WERI-Rb-1 (cell line): Measurements from ENCODE around the gene PKN1.

ENCODE experiments used
- DNase-seq: peaks from one replicate; pipeline ENCODE4 v3.0.0-alpha.2; 2020
- H3K27ac ChIP-seq: fragments of 250-450 bp; sonication (Bioruptor Pico); 2 replicates; pipeline ENCODE4 v1.5.1; 2020; ENCODE audit warnings: mild to moderate bottlenecking, moderate library complexity
- H3K27me3 ChIP-seq: fragments of 250-450 bp; sonication (Bioruptor Pico); 2 replicates; pipeline ENCODE4 v1.5.1; 2021; ENCODE audit warnings: mild to moderate bottlenecking, low read depth, moderate library complexity; ENCODE audit not compliant: insufficient read depth, severe bottlenecking
- H3K36me3 ChIP-seq: fragments of 250-450 bp; sonication (Bioruptor Pico); 2 replicates; pipeline ENCODE4 v1.5.1; 2020; ENCODE audit warnings: mild to moderate bottlenecking, moderate library complexity
- H3K4me3 ChIP-seq: 2 replicates; pipeline ENCODE4 v1.5.1; 2011; ENCODE audit warnings: low read depth, mild to moderate bottlenecking, control low read depth, low read length
- H3K9me3 ChIP-seq: fragments of 250-450 bp; sonication (Bioruptor Pico); 2 replicates; pipeline ENCODE4 v1.5.1; 2021; ENCODE audit warnings: mild to moderate bottlenecking, moderate library complexity; ENCODE audit not compliant: severe bottlenecking
- TF ChIP-seq, protein P1 (sequence below): IDR thresholded peaks from 2 replicates; pipeline ENCODE4 v1.5.1; 2011; ENCODE audit warnings: low read depth, mild to moderate bottlenecking, control low read depth, inconsistent platforms, low read length

The PKN1 gene

DNA sequence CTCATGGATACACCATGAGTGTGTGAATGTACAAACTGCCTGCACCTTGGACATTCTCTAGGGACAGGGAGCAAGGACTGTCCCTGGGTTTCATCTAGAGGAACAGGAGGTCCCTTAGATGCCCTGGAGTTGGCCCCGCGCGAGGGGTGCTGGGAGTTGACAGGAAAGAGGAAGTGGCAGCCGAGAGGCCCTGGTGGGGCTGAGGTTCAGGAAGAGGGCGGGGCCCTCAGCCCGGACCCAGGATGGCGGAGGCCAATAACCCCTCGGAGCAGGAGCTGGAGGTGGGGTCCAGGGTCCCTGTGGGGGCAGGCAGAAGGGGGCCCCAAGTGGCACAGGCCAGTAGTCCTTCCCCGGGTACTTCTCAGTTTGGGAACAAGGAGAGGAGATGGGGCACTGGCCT is 6.9 kb downstream of the PKN1 start:
- TF ChIP-seq, protein P1, sequence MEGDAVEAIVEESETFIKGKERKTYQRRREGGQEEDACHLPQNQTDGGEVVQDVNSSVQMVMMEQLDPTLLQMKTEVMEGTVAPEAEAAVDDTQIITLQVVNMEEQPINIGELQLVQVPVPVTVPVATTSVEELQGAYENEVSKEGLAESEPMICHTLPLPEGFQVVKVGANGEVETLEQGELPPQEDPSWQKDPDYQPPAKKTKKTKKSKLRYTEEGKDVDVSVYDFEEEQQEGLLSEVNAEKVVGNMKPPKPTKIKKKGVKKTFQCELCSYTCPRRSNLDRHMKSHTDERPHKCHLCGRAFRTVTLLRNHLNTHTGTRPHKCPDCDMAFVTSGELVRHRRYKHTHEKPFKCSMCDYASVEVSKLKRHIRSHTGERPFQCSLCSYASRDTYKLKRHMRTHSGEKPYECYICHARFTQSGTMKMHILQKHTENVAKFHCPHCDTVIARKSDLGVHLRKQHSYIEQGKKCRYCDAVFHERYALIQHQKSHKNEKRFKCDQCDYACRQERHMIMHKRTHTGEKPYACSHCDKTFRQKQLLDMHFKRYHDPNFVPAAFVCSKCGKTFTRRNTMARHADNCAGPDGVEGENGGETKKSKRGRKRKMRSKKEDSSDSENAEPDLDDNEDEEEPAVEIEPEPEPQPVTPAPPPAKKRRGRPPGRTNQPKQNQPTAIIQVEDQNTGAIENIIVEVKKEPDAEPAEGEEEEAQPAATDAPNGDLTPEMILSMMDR, result no peak
- Histone ChIP-seq H3K36me3 (peaks cover 38% of the 10 kb centered on the region), H3K27ac (no peak overlapping the region), H3K4me3 (no peak overlapping the region), H3K27me3 (no peaks in the 10 kb centered on the region), H3K9me3 (no peaks in the 10 kb centered on the region)
- DNase-seq, result no peak

DNA sequence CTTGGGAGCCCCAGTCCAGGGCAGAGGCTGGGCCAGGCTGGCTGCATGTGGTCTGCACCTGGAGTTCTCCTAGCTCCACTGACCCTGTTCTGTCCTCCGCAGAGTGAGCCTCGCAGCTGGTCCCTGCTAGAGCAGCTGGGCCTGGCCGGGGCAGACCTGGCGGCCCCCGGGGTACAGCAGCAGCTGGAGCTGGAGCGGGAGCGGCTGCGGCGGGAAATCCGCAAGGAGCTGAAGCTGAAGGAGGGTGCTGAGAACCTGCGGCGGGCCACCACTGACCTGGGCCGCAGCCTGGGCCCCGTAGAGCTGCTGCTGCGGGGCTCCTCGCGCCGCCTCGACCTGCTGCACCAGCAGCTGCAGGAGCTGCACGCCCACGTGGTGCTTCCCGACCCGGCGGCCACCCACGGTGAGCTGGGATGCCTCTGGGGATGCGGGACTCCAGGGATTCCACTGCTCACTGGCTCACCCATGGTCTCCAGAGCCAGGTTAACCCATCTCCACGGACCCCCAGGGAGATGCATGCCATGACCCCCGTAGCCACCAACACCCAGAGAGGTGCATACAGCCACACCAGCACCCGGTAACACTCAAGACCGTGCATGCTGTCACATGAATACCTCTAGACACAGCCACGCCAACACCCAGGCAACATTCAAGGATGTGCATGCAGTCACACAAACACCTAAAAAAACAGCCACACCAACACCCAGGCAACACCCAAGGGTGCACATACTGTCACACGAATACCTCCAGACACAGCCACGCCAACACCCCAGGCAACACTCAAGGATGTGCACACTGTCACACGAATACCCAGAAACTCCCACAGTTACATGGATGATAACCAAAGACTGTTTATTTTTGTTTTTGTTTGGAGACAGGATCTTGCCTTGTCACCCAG is 8.2 kb downstream of the PKN1 start:
- Histone ChIP-seq H3K4me3 (no peak overlapping the region), H3K27ac (no peak overlapping the region), H3K36me3 (peaks cover 46% of the 10 kb centered on the region), H3K27me3 (no peaks in the 10 kb centered on the region), H3K9me3 (no peaks in the 10 kb centered on the region)
- DNase-seq, result no peak
- TF ChIP-seq, protein P1, result no peak

DNA sequence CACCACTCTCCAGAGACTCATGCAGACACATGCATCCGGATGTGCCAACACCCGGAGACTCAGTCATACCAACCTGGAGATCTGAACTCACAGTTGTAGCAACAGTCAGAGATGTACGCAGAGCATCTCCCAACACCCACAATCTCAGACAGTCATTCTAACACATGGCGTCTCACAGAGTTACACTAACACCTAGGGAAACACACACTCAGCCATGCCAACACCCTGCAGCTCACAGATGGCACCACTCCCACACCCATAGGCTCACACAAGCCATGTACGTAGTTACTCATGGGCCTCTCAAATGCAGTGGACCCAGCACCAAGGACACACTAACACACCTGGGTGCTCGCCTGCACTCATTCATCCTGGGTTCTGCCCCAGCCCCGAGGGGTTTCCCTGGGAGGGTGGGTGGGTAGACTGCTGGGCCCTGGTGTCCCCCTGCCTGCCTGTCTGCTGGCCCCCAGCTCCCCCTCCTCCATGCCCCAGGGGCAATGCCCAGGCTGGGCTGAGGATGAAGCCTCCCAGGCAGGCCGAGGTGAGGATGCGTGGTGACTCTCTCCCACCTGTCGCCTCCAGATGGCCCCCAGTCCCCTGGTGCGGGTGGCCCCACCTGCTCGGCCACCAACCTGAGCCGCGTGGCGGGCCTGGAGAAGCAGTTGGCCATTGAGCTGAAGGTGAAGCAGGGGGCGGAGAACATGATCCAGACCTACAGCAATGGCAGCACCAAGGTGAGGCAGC is 10.0 kb downstream of the PKN1 start:
- Histone ChIP-seq H3K27ac (no peak overlapping the region), H3K27me3 (no peaks in the 10 kb centered on the region), H3K36me3 (peaks cover 61% of the 10 kb centered on the region), H3K4me3 (no peak overlapping the region), H3K9me3 (no peaks in the 10 kb centered on the region)
- TF ChIP-seq, protein P1, result no peak
- no peak for DNase-seq

DNA sequence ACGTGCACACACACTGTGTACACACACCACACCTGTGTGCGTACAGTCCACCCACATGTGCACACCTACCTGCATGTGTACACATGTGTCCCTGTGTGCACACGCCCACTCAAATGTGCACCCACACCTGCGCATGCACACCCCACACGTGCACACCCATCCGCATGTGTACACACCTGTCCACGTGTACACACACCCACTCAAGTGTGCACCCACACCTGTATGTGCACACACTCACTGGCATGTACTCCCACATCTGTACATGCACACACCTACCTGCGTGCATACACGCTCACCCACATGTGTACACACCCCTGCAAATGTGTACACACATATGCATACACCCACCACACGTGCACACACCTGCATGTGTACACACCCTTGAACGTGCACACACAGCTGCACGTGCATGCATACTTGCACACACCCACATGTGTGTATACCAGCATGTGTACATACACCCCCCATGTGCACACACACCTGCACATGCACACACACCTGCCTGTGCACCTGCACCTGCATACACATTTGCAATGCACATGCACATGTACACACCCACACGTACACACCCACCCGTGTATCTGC is 10.6 kb downstream of the PKN1 start:
- Histone ChIP-seq H3K4me3 (no peak overlapping the region), H3K27ac (no peak overlapping the region), H3K27me3 (no peaks in the 10 kb centered on the region), H3K36me3 (peaks cover 68% of the 10 kb centered on the region), H3K9me3 (no peaks in the 10 kb centered on the region)
- DNase-seq, result no peak
- TF ChIP-seq, protein P1, result no peak

DNA sequence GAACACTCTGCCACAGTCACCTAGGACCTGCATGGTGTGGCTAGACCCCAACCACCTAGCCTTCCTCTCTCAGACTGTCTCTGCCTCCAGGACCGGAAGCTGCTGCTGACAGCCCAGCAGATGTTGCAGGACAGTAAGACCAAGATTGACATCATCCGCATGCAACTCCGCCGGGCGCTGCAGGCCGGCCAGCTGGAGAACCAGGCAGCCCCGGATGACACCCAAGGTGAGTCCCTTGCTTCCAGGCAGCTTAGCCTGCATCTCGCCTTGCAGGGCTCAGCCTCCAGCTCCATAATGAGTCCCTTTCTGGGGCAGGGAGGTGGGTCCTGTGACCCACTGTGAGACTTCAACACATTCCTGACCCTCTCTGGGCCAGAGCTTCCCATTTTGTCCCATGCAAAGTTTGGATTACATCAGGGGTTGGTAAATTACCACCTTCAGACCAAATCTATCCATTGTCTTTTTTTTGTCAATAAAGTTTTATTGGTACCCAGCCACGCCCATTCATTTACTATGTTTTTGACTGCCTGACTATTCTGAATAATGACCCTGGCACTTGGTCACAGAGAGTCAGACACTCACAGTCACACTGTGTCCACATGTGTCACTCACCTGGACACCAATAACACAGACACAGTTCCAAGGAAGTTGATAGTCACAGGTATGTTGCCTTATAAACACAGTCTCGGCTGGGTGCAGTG is 13.4 kb downstream of the PKN1 start:
- Histone ChIP-seq H3K9me3 (no peaks in the 10 kb centered on the region), H3K27me3 (no peaks in the 10 kb centered on the region), H3K27ac (no peak overlapping the region), H3K4me3 (no peak overlapping the region), H3K36me3 (peaks cover 90% of the 10 kb centered on the region)
- no peak for DNase-seq
- TF ChIP-seq, protein P1, result no peak
